NCI-H187 treated with DMSO at 0.1 percent for 48 hours (cell line): ENCODE results near the gene DVL2.
"Not testable (repeated sequence)": the region's sequence is repeated elsewhere in the genome, so short reads cannot be mapped to it uniquely, and the experiment has no call there.

Experiments
- DNase-seq: peaks from one replicate; lab custom pipeline; 2025; lab: John Stamatoyannopoulos, UW

Gene DVL2

GRCh38 chr17:7196651-7197401 lies 37.5 kb downstream of the DVL2 start:
- no peak for DNase-seq

- no peak for DNase-seq
These were observed 38.3 kb downstream of the DVL2 start for GRCh38 chr17:7195971-7196370.

GRCh38 chr17:7192271-7192937 lies 41.9 kb downstream of the DVL2 start:
- DNase-seq, result no peak

GRCh38 chr17:7191571-7192270 lies 42.6 kb downstream of the DVL2 start:
- DNase-seq, result no peak

- no peak for DNase-seq
These were observed 43.2 kb downstream of the DVL2 start for GRCh38 chr17:7191069-7191468.

- no peak for DNase-seq
These were observed 43.9 kb downstream of the DVL2 start for GRCh38 chr17:7190276-7190917.

- no peak for DNase-seq
These were observed 48.1 kb downstream of the DVL2 start for GRCh38 chr17:7186241-7186640.

- DNase-seq, result no peak
These were observed 49.7 kb downstream of the DVL2 start for GRCh38 chr17:7184647-7185046.

- DNase-seq, result no peak
These were observed 50.2 kb downstream of the DVL2 start for GRCh38 chr17:7184091-7184488.

- no peak for DNase-seq
These were observed 50.8 kb downstream of the DVL2 start for GRCh38 chr17:7183433-7184090.

GRCh38 chr17:7182101-7182500 lies 52.2 kb downstream of the DVL2 start:
- not testable (repeated sequence) for DNase-seq

GRCh38 chr17:7179317-7180254 lies 54.7 kb downstream of the DVL2 start, which contains the start of gene ASGR1:
TSS of gene ASGR1 (minus strand) at chr17:7179370. CDS start at chr17:7178563, 807 bp downstream.
- no peak for DNase-seq

- DNase-seq, result no peak
These were observed 55.4 kb downstream of the DVL2 start for GRCh38 chr17:7178973-7179316.

GRCh38 chr17:7177954-7178477 lies 56.3 kb downstream of the DVL2 start:
- DNase-seq, result no peak

GRCh38 chr17:7177191-7177953 lies 56.9 kb downstream of the DVL2 start:
- no peak for DNase-seq

GRCh38 chr17:7176841-7177190 lies 57.5 kb downstream of the DVL2 start:
- no peak for DNase-seq

- DNase-seq, result no peak
These were observed 58.0 kb downstream of the DVL2 start for GRCh38 chr17:7176107-7176840.
